ENCODE data around the gene HDAC4.

GRCh38 chr2:239376351-239376750 lies 24.5 kb downstream of the HDAC4 start:
- no peak for TF ChIP-seq CTCF (conservative IDR thresholded peaks at IDR 0.05; ENCODE audit: low read length)
- no peak for TF ChIP-seq EZH2phosphoT487 (IDR thresholded peaks at IDR 0.05; ENCODE audit: borderline replicate concordance)

Measured in Loucy (cell line).